AG09309 (cell line): ENCODE data around the gene PPP1R37.

Source experiments
- DNase-seq: peaks from one replicate; pipeline ENCODE4 v3.0.0-alpha.2; 2010; ENCODE audit warnings: low read depth
- H3K4me3 ChIP-seq: 2 replicates; pipeline ENCODE4 v1.5.1; 2011; ENCODE audit warnings: mild to moderate bottlenecking, low read depth, low read length, moderate library complexity; ENCODE audit not compliant: control insufficient read depth
- TF ChIP-seq, protein P1 (sequence below): IDR thresholded peaks from 2 replicates; pipeline ENCODE4 v1.5.1; 2011; ENCODE audit warnings: mild to moderate bottlenecking, low read depth, low read length, inconsistent platforms; ENCODE audit not compliant: insufficient read depth, control insufficient read depth; ENCODE audit errors: missing control alignments

The PPP1R37 gene

GRCh38 chr19:45092747-45093678 is at the start of gene PPP1R37:
Gene PPP1R37, plus strand, starts transcription at chr19:45093179. Its CDS starts 147 bp downstream, at chr19:45093326.
- peak within 1 kb of the TSS; percentile 87 for H3K4me3 ChIP-seq
- TF ChIP-seq, protein P1, sequence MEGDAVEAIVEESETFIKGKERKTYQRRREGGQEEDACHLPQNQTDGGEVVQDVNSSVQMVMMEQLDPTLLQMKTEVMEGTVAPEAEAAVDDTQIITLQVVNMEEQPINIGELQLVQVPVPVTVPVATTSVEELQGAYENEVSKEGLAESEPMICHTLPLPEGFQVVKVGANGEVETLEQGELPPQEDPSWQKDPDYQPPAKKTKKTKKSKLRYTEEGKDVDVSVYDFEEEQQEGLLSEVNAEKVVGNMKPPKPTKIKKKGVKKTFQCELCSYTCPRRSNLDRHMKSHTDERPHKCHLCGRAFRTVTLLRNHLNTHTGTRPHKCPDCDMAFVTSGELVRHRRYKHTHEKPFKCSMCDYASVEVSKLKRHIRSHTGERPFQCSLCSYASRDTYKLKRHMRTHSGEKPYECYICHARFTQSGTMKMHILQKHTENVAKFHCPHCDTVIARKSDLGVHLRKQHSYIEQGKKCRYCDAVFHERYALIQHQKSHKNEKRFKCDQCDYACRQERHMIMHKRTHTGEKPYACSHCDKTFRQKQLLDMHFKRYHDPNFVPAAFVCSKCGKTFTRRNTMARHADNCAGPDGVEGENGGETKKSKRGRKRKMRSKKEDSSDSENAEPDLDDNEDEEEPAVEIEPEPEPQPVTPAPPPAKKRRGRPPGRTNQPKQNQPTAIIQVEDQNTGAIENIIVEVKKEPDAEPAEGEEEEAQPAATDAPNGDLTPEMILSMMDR = peak; percentile 8
- peak; percentile 91 for DNase-seq

DNA sequence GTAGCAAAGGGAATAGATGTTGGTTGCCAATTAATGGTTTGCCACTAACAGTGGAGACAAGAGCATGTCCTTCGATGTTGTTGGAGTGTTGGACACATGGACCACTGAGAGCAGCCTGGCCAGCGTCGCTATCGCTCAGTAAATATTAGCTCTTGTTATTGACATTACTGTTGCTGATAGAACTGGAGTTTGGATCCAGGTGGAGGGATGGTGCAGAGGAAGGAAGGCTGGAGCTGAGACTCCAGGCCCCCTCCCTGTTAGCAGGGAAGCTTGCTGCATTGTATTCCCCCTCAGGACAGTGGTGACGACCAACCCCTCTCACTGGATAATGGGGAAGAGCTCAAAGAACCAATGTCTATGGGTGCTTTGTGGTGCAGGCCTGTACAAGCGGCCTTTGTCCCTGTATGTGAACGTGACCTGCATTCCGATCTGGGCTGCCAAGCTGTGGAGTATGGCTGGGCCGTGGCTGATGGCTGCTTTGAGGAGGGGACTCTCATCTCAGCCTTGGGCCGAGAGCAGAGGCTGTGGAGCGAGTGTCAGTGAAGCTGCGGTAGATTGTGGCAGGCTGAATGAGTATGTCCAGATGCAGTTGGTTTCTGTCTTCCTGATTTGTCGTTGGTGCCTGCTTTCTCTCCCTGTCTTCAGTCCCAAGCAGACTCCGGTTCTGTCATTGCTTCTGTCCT is 47.2 kb upstream of the PPP1R37 start:
- no peak overlapping the region for H3K4me3 ChIP-seq
- DNase-seq = no peak

DNA sequence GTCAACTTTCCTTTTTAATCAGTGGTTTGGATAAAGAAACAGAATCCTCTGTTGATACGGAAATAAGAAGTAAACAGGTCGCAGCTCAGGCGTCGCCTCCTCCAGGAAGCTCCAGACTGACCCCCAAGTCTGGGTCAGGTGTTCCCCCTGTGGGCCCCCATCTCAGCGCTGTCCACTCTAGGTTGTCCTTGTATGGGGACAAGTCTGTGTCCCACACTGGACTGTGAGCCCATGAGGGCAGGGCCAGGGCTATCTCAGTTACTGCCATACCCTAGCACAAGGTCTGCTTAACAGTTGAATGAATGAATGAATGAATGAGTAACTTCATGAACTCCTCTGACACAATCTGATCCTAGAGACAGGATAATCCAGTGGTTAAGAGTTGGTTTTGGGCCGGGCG is 46.6 kb upstream of the PPP1R37 start:
- TF ChIP-seq, protein P1 = no peak
- DNase-seq = no peak
- H3K4me3 ChIP-seq = no peak overlapping the region

More for the DNA sequence above, 47.2 kb upstream of the PPP1R37 start:
- TF ChIP-seq, protein P1 = no peak

- no peak for DNase-seq
- no peak overlapping the region for H3K4me3 ChIP-seq
- TF ChIP-seq, protein P1 = no peak
Measured at GRCh38 chr19:45047188-45047797, 45.7 kb upstream of the PPP1R37 start.

DNA sequence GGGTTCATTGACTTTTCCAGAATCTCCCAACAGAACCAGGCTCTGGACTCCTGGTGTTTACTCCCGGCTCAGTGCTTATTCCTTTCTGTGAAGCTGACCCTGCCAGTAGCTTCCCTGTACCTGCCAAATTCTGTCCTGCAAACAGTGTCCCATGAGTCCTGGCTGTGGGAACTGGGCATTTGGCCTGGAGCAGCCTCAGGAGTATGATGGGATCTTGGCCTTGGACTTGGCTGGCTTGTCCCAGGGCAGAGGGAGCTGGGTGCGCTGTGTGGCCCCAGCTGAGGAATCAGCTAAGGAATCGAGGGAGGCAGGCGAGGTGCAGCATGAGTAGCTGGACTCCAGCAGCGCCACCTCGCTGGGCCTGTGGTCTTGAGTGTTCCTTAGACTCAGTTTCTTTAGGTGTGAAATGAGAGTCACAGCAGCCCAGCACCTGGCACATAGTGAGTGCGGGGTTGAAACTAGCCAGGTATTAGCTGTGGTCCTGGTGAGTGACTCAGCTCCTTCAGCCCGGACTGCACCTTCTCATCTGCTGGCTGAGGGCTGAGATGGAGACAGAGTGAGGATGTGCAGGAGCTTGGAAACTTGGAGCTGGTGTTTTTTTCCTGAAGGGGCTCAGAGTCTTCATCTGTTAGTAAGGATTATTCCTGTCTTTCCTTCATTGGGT is 43.8 kb upstream of the PPP1R37 start:
- no peak overlapping the region for H3K4me3 ChIP-seq
- no peak for DNase-seq
- TF ChIP-seq, protein P1 = no peak

GRCh38 chr19:45050036-45050435 is 42.9 kb upstream of the PPP1R37 start:
- no peak for DNase-seq
- TF ChIP-seq, protein P1 = no peak
- H3K4me3 ChIP-seq = no peak overlapping the region
